ENCODE data around the gene C19orf38.

The C19orf38 gene

GRCh38 chr19:10858204-10858828, 10.1 kb downstream of the C19orf38 start:
- in situ Hi-C loops (cut with MboI; ENCODE audit: low sequenced_read_pairs, unreplicated experiment) = no loop called here
- peak; percentile 63 for TF ChIP-seq CTCF (IDR thresholded peaks at IDR 0.05; ENCODE audit: borderline replicate concordance, control extremely low read depth, extremely low read depth, insufficient read depth, missing control alignments)
- peak; percentile 61 for DNase-seq (ENCODE audit: low spot score)

GRCh38 chr19:10861103-10861651, 13.0 kb downstream of the C19orf38 start:
- TF ChIP-seq CTCF (IDR thresholded peaks at IDR 0.05; ENCODE audit: borderline replicate concordance, control extremely low read depth, extremely low read depth, insufficient read depth, missing control alignments) = peak; percentile 37
- in situ Hi-C loops (cut with MboI; ENCODE audit: low sequenced_read_pairs, unreplicated experiment) = no loop called here
- no peak for DNase-seq (ENCODE audit: low spot score)

DNA sequence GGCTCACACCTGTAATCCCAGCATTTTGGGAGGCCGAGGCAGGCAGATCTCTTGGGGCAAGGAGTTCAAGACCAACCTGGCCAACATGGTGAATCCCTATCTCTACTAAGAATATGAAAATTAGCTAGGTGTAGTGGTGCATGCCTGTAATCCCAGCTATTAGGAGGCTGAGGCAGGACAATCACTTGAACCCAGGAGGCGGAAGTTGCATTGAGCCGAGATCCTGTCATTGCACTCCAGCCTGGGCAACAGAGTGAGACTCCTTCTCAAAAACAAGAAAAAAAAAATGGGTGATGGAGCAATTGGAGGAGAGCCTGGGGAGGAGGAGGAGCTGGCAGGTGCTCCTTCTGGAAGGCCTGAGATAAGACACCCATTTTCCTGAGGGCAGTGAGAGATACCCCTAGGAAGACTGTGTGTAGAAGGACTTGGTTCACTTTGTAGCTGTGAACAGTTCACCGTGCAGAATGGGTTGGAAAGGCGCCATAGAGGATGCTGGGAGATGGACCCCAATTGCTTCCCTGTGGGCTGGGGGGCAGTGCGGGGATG, 14.4 kb downstream of the C19orf38 start:
- no peak for DNase-seq (ENCODE audit: low spot score)
- TF ChIP-seq CTCF (IDR thresholded peaks at IDR 0.05; ENCODE audit: borderline replicate concordance, control extremely low read depth, extremely low read depth, insufficient read depth, missing control alignments) = no peak
- in situ Hi-C loops (cut with MboI; ENCODE audit: low sequenced_read_pairs, unreplicated experiment) = no loop called here

- DNase-seq (ENCODE audit: low spot score) = no peak
- in situ Hi-C loops (cut with MboI; ENCODE audit: low sequenced_read_pairs, unreplicated experiment) = no loop called here
- TF ChIP-seq CTCF (IDR thresholded peaks at IDR 0.05; ENCODE audit: borderline replicate concordance, control extremely low read depth, extremely low read depth, insufficient read depth, missing control alignments) = no peak
These were observed 15.0 kb downstream of the C19orf38 start for GRCh38 chr19:10863107-10863717.

DNA sequence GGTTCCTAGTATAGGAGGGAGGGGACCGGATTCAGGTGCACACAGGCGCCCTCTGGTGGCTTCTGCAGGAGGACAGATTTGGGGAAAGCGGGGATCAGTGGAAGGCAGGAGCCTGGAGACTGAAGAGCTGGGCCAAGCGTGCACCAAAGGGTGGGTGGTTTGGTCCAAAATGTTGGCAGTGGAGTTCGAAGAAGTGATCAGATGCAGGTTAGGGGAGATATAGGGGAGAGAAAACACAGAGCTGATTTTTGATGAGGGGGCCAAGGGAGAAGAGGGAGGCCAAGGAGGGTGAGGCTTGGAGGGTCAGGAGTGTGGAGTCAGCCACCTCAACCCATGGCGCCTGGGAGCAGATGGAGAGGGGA, 16.3 kb downstream of the C19orf38 start:
- in situ Hi-C loops (cut with MboI; ENCODE audit: low sequenced_read_pairs, unreplicated experiment) = no loop called here
- peak; percentile 87 for DNase-seq (ENCODE audit: low spot score)
- peak; percentile 88 for TF ChIP-seq CTCF (IDR thresholded peaks at IDR 0.05; ENCODE audit: borderline replicate concordance, control extremely low read depth, extremely low read depth, insufficient read depth, missing control alignments)

DNA sequence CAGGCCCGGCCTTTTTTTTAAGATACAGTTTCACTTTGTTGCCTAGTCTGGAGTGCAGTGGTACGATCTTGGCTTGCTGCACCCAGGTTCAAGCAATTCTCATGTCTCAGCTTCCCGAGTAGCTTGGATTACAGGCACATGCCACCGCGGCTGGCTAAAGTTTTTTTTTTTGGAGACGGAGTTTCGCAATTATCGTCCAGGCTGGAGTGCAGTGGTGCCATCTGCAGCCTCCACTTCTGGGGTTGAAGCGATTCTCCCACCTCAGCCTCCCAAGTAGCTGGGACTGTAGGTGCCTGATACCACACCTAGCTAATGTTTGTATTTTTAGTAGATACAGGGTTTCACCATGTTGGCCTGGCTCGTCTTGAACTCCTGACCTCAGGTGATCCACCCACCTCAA, 18.3 kb downstream of the C19orf38 start:
- in situ Hi-C loops (cut with MboI; ENCODE audit: low sequenced_read_pairs, unreplicated experiment) = no loop called here
- no peak for TF ChIP-seq CTCF (IDR thresholded peaks at IDR 0.05; ENCODE audit: borderline replicate concordance, control extremely low read depth, extremely low read depth, insufficient read depth, missing control alignments)
- no peak for DNase-seq (ENCODE audit: low spot score)
